ENCODE data around the gene AMPH.

The AMPH gene

GRCh38 chr7:38452681-38453108 is 178.5 kb downstream of the AMPH start:
- H3K27ac Mint-ChIP-seq: no peak overlapping the region
- H3K36me3 Mint-ChIP-seq (ENCODE audit: low read depth): no peaks in the 10 kb centered on the region
- H3K27me3 Mint-ChIP-seq (ENCODE audit: low read depth): peaks cover 7% of the 10 kb centered on the region
- H3K4me1 Mint-ChIP-seq (ENCODE audit: low read depth): peaks cover 3% of the 10 kb centered on the region
- H3K4me3 Mint-ChIP-seq: no peak overlapping the region
- no peak for DNase-seq (ENCODE audit: low spot score)
- peaks cover 8% of the 10 kb centered on the region for H3K9me3 Mint-ChIP-seq

GRCh38 chr7:38451840-38452239 is 179.3 kb downstream of the AMPH start:
- DNase-seq (ENCODE audit: low spot score): no peak
- peaks cover 7% of the 10 kb centered on the region for H3K27me3 Mint-ChIP-seq (ENCODE audit: low read depth)
- no peak overlapping the region for H3K27ac Mint-ChIP-seq
- no peak overlapping the region for H3K4me3 Mint-ChIP-seq
- H3K4me1 Mint-ChIP-seq (ENCODE audit: low read depth): peaks cover 3% of the 10 kb centered on the region
- no peaks in the 10 kb centered on the region for H3K36me3 Mint-ChIP-seq (ENCODE audit: low read depth)
- H3K9me3 Mint-ChIP-seq: peaks cover 4% of the 10 kb centered on the region

GRCh38 chr7:38448584-38449234 is 182.5 kb downstream of the AMPH start:
- Mint-ChIP-seq H3K4me3 (no peak overlapping the region), H3K27me3 (ENCODE audit: low read depth) (peaks cover 7% of the 10 kb centered on the region), H3K4me1 (ENCODE audit: low read depth) (peaks cover 3% of the 10 kb centered on the region), H3K9me3 (no peaks in the 10 kb centered on the region), H3K27ac (no peak overlapping the region), H3K36me3 (ENCODE audit: low read depth) (no peaks in the 10 kb centered on the region)
- DNase-seq (ENCODE audit: low spot score): no peak

GRCh38 chr7:38448054-38448453 is 183.1 kb downstream of the AMPH start:
- no peak for DNase-seq (ENCODE audit: low spot score)
- Mint-ChIP-seq H3K9me3 (no peaks in the 10 kb centered on the region), H3K36me3 (ENCODE audit: low read depth) (no peaks in the 10 kb centered on the region), H3K27ac (no peak overlapping the region), H3K27me3 (ENCODE audit: low read depth) (peaks cover 2% of the 10 kb centered on the region), H3K4me3 (no peak overlapping the region), H3K4me1 (ENCODE audit: low read depth) (peaks cover 3% of the 10 kb centered on the region)

GRCh38 chr7:38438970-38439369 is 192.2 kb downstream of the AMPH start:
- Mint-ChIP-seq H3K36me3 (ENCODE audit: low read depth) (no peaks in the 10 kb centered on the region), H3K4me3 (no peak overlapping the region), H3K27me3 (ENCODE audit: low read depth) (no peaks in the 10 kb centered on the region), H3K4me1 (ENCODE audit: low read depth) (peaks cover 4% of the 10 kb centered on the region), H3K9me3 (no peaks in the 10 kb centered on the region), H3K27ac (no peak overlapping the region)
- DNase-seq (ENCODE audit: low spot score): no peak

GRCh38 chr7:38432671-38433070 is 198.5 kb downstream of the AMPH start:
- no peak overlapping the region for H3K4me3 Mint-ChIP-seq

GRCh38 chr7:38432080-38432479 is 199.1 kb downstream of the AMPH start:
- no peak overlapping the region for H3K4me3 Mint-ChIP-seq
- peaks cover 6% of the 10 kb centered on the region for H3K36me3 Mint-ChIP-seq (ENCODE audit: low read depth)
- no peaks in the 10 kb centered on the region for H3K9me3 Mint-ChIP-seq
- no peak overlapping the region for H3K27ac Mint-ChIP-seq
- H3K4me1 Mint-ChIP-seq (ENCODE audit: low read depth): peaks cover 47% of the 10 kb centered on the region
- no peak for DNase-seq (ENCODE audit: low spot score)
- H3K27me3 Mint-ChIP-seq (ENCODE audit: low read depth): no peaks in the 10 kb centered on the region

More at GRCh38 chr7:38432671-38433070, 198.5 kb downstream of the AMPH start:
- Mint-ChIP-seq H3K27ac (peak overlapping the region; percentile 14), H3K27me3 (ENCODE audit: low read depth) (no peaks in the 10 kb centered on the region), H3K4me1 (ENCODE audit: low read depth) (peaks cover 41% of the 10 kb centered on the region), H3K36me3 (ENCODE audit: low read depth) (peaks cover 6% of the 10 kb centered on the region), H3K9me3 (no peaks in the 10 kb centered on the region)
- DNase-seq (ENCODE audit: low spot score): no peak

- H3K27ac Mint-ChIP-seq: no peak overlapping the region
- no peaks in the 10 kb centered on the region for H3K27me3 Mint-ChIP-seq (ENCODE audit: low read depth)
- peaks cover 72% of the 10 kb centered on the region for H3K4me1 Mint-ChIP-seq (ENCODE audit: low read depth)
- H3K4me3 Mint-ChIP-seq: no peak overlapping the region
- peaks cover 6% of the 10 kb centered on the region for H3K36me3 Mint-ChIP-seq (ENCODE audit: low read depth)
- DNase-seq (ENCODE audit: low spot score): no peak
- H3K9me3 Mint-ChIP-seq: no peaks in the 10 kb centered on the region
Observed at GRCh38 chr7:38429057-38429456, 202.1 kb downstream of the AMPH start.

GRCh38 chr7:38428041-38428440 is 203.1 kb downstream of the AMPH start:
- H3K9me3 Mint-ChIP-seq: no peaks in the 10 kb centered on the region
- H3K4me3 Mint-ChIP-seq: no peak overlapping the region
- DNase-seq (ENCODE audit: low spot score): no peak
- H3K27ac Mint-ChIP-seq: no peak overlapping the region
- H3K27me3 Mint-ChIP-seq (ENCODE audit: low read depth): no peaks in the 10 kb centered on the region
- peaks cover 78% of the 10 kb centered on the region for H3K4me1 Mint-ChIP-seq (ENCODE audit: low read depth)
- H3K36me3 Mint-ChIP-seq (ENCODE audit: low read depth): peaks cover 4% of the 10 kb centered on the region

GRCh38 chr7:38427279-38427955 is 203.8 kb downstream of the AMPH start:
- Mint-ChIP-seq H3K9me3 (no peaks in the 10 kb centered on the region), H3K4me3 (peak overlapping the region; percentile 62), H3K27me3 (ENCODE audit: low read depth) (no peaks in the 10 kb centered on the region), H3K4me1 (ENCODE audit: low read depth) (peaks cover 75% of the 10 kb centered on the region), H3K36me3 (ENCODE audit: low read depth) (peaks cover 4% of the 10 kb centered on the region), H3K27ac (peak overlapping the region; percentile 70)
- no peak for DNase-seq (ENCODE audit: low spot score)

- H3K9me3 Mint-ChIP-seq: no peaks in the 10 kb centered on the region
- peak overlapping the region; percentile 85 for H3K27ac Mint-ChIP-seq
- H3K36me3 Mint-ChIP-seq (ENCODE audit: low read depth): peaks cover 4% of the 10 kb centered on the region
- peak overlapping the region; percentile 41 for H3K4me3 Mint-ChIP-seq
- DNase-seq (ENCODE audit: low spot score): no peak
- H3K4me1 Mint-ChIP-seq (ENCODE audit: low read depth): peaks cover 68% of the 10 kb centered on the region
- peaks cover 7% of the 10 kb centered on the region for H3K27me3 Mint-ChIP-seq (ENCODE audit: low read depth)
Observed at GRCh38 chr7:38425509-38425908, 205.7 kb downstream of the AMPH start.

- peaks cover 11% of the 10 kb centered on the region for H3K27me3 Mint-ChIP-seq (ENCODE audit: low read depth)
- peaks cover 4% of the 10 kb centered on the region for H3K36me3 Mint-ChIP-seq (ENCODE audit: low read depth)
- no peak for DNase-seq (ENCODE audit: low spot score)
- peak overlapping the region; percentile 85 for H3K27ac Mint-ChIP-seq
- no peaks in the 10 kb centered on the region for H3K9me3 Mint-ChIP-seq
- peak overlapping the region; percentile 41 for H3K4me3 Mint-ChIP-seq
- H3K4me1 Mint-ChIP-seq (ENCODE audit: low read depth): peaks cover 64% of the 10 kb centered on the region
Observed at GRCh38 chr7:38424750-38425463, 206.3 kb downstream of the AMPH start.

- Mint-ChIP-seq H3K4me1 (ENCODE audit: low read depth) (peaks cover 37% of the 10 kb centered on the region), H3K36me3 (ENCODE audit: low read depth) (no peaks in the 10 kb centered on the region), H3K27me3 (ENCODE audit: low read depth) (peaks cover 3% of the 10 kb centered on the region), H3K9me3 (no peaks in the 10 kb centered on the region), H3K27ac (peak overlapping the region; percentile 71), H3K4me3 (peak overlapping the region; percentile 52)
- DNase-seq (ENCODE audit: low spot score): peak; percentile 59
Observed at GRCh38 chr7:38413784-38414183, 217.4 kb downstream of the AMPH start.

- Mint-ChIP-seq H3K27ac (no peak overlapping the region), H3K27me3 (ENCODE audit: low read depth) (peaks cover 2% of the 10 kb centered on the region), H3K4me3 (no peak overlapping the region), H3K9me3 (no peaks in the 10 kb centered on the region), H3K4me1 (ENCODE audit: low read depth) (peaks cover 37% of the 10 kb centered on the region), H3K36me3 (ENCODE audit: low read depth) (no peaks in the 10 kb centered on the region)
- no peak for DNase-seq (ENCODE audit: low spot score)
Observed at GRCh38 chr7:38411404-38411803, 219.8 kb downstream of the AMPH start.
